SK-N-SH (cell line): Measurements from ENCODE around the gene MAP7. TPM values are rescaled to one million over a fixed set of nuclear protein-coding genes. Genes with fewer than 3 reads are reported as not detected.

Experiments
- CTCF ChIA-PET: fragments of 300-600, 350-600 bp; formaldehyde crosslinking; extraction: SDS; loops from one replicate; lab custom pipeline; 2021; lab: Yijun Ruan, JAX
- POLR2A ChIA-PET: fragments of 350-600 bp; sonication (Branson Sonifier 250); formaldehyde crosslinking; extraction: SDS; loops from one replicate; lab custom pipeline; 2020; ENCODE audit warnings: antibody characterized with exemption, inconsistent platforms; lab: Yijun Ruan, JAX
- DNase-seq: peaks from one replicate; pipeline ENCODE4 v3.0.0; 2012
- H2AFZ ChIP-seq: fragments of 200-600 bp; sonication (generic); 2 replicates; pipeline ENCODE4 v1.8.1; 2016; ENCODE audit warnings: antibody characterized with exemption, mild to moderate bottlenecking, low read depth
- H3F3A ChIP-seq: fragments of 200-600 bp; sonication (generic); replicated peaks from 2 replicates; pipeline ENCODE3; 2016; ENCODE audit warnings: antibody characterized with exemption, mild to moderate bottlenecking; ENCODE audit not compliant: insufficient read depth
- H3K27ac ChIP-seq, 2 experiments: fragments of 200-500 bp in 1 of 2; fragments of 200-600 bp in 1 of 2; sonication (Bioruptor generic) in 1 of 2; sonication (generic), shearing (Covaris generic) in 1 of 2; 2 replicates each; pipeline versions ENCODE4 v1.5.1 to v1.6.1; 2014 to 2016; ENCODE audit warnings: low read depth in 2 of 2, inconsistent platforms in 1 of 2, low read length in 1 of 2, mild to moderate bottlenecking in 1 of 2, mixed read lengths in 1 of 2
- H3K27me3 ChIP-seq: fragments of 200-600 bp; sonication (generic), shearing (Covaris generic); 2 replicates; pipeline ENCODE4 v1.6.1; 2016; ENCODE audit warnings: mixed run types; ENCODE audit not compliant: insufficient read depth
- H3K36me3 ChIP-seq, 2 experiments: fragments of 200-500 bp in 1 of 2; fragments of 200-600 bp in 1 of 2; sonication (Bioruptor generic) in 1 of 2; sonication (generic) in 1 of 2; replicated peaks in 1 of 2; 2 replicates each; pipeline versions ENCODE3 to v1.5.1; 2014 to 2016; ENCODE audit warnings: low read length in 1 of 2, mild to moderate bottlenecking in 1 of 2; ENCODE audit not compliant: insufficient read depth in 2 of 2, control insufficient read depth in 1 of 2
- H3K4me1 ChIP-seq, 2 experiments: fragments of 200-500 bp in 1 of 2; fragments of 200-600 bp in 1 of 2; sonication (Bioruptor generic) in 1 of 2; sonication (generic), shearing (Covaris generic) in 1 of 2; 2 replicates each; pipeline versions ENCODE4 v1.5.1 to v1.6.1; 2014 to 2016; ENCODE audit warnings: low read depth in 1 of 2, low read length in 1 of 2, mixed run types in 1 of 2; ENCODE audit not compliant: insufficient read depth in 2 of 2, control insufficient read depth in 1 of 2
- H3K4me2 ChIP-seq: fragments of 200-600 bp; sonication (generic), shearing (Covaris generic); 2 replicates; pipeline ENCODE4 v1.6.1; 2017; ENCODE audit warnings: mixed run types
- H3K4me3 ChIP-seq, 2 experiments: fragments of 200-500 bp in 1 of 2; fragments of 200-600 bp in 1 of 2; sonication (Bioruptor generic) in 1 of 2; sonication (generic), shearing (Covaris generic) in 1 of 2; 2 replicates each; pipeline versions ENCODE4 v1.5.1 to v1.8.1; 2014 to 2016; ENCODE audit warnings: low read depth in 2 of 2, inconsistent platforms in 1 of 2, low read length in 1 of 2, mild to moderate bottlenecking in 1 of 2, mixed read lengths in 1 of 2, moderate library complexity in 1 of 2
- H3K79me2 ChIP-seq: fragments of 200-600 bp; sonication (generic); 2 replicates; pipeline ENCODE4 v1.8.1; 2017; ENCODE audit warnings: mild to moderate bottlenecking; ENCODE audit not compliant: insufficient read depth
- H3K9ac ChIP-seq: fragments of 200-600 bp; sonication (generic); 2 replicates; pipeline ENCODE4 v1.6.1; 2017; ENCODE audit warnings: mixed run types
- H3K9me2 ChIP-seq: fragments of 200-600 bp; sonication (generic); 2 replicates; pipeline ENCODE4 v1.6.1; 2017; ENCODE audit warnings: mixed run types
- H3K9me3 ChIP-seq: fragments of 200-600 bp; sonication (generic); 2 replicates; pipeline ENCODE4 v1.6.1; 2017; ENCODE audit warnings: mixed run types, mild to moderate bottlenecking, moderate library complexity
- H4K20me1 ChIP-seq: fragments of 200-600 bp; sonication (generic); 2 replicates; pipeline ENCODE4 v1.6.1; 2017; ENCODE audit warnings: mild to moderate bottlenecking, mixed run types; ENCODE audit not compliant: insufficient read depth
- EP300 ChIP-seq, 2 experiments: IDR thresholded peaks; 2 replicates each; pipeline versions ENCODE4 v1.4.0 to v1.6.1; 2012; ENCODE audit warnings: borderline replicate concordance in 1 of 2, low read depth in 1 of 2, low read length in 1 of 2
- EZH2phosphoT487 ChIP-seq: fragments of 200-600 bp; sonication (generic); IDR thresholded peaks from 2 replicates; pipeline ENCODE4 v1.6.1; 2017; ENCODE audit warnings: low read depth, mixed run types, mild to moderate bottlenecking, antibody characterized with exemption, moderate library complexity, borderline replicate concordance
- FOXJ3 ChIP-seq: sonication (generic); formaldehyde crosslinking; IDR thresholded peaks from 2 replicates; pipeline ENCODE4 v1.5.1; 2020; ENCODE audit warnings: mild to moderate bottlenecking, missing genetic modification reagents
- GATA2 ChIP-seq: sonication (generic); formaldehyde crosslinking; IDR thresholded peaks from 2 replicates; pipeline ENCODE4 v1.5.0; 2020; ENCODE audit warnings: mild to moderate bottlenecking, missing genetic modification reagents
- JUND ChIP-seq: IDR thresholded peaks from 2 replicates; pipeline ENCODE4 v1.4.0; 2012
- MXI1 ChIP-seq: IDR thresholded peaks from 2 replicates; pipeline ENCODE4 v1.6.1; 2012; ENCODE audit warnings: mild to moderate bottlenecking, low read depth, low read length, improper control_type of control experiment
- NFIC ChIP-seq: IDR thresholded peaks from 2 replicates; pipeline ENCODE4 v1.4.0; 2012; ENCODE audit warnings: borderline replicate concordance
- NRF1 ChIP-seq: IDR thresholded peaks from 2 replicates; pipeline ENCODE4 v1.6.1; 2012; ENCODE audit warnings: low read depth, mild to moderate bottlenecking, low read length
- RXRA ChIP-seq: IDR thresholded peaks from 2 replicates; pipeline ENCODE4 v1.4.0; 2012; ENCODE audit warnings: low read depth, mild to moderate bottlenecking, borderline replicate concordance
- SIN3A ChIP-seq: IDR thresholded peaks from 2 replicates; pipeline ENCODE4 v1.6.1; 2012; ENCODE audit warnings: low read depth, mild to moderate bottlenecking, low read length, moderate library complexity, borderline replicate concordance
- SMC3 ChIP-seq: IDR thresholded peaks from 2 replicates; pipeline ENCODE4 v1.6.1; 2012; ENCODE audit warnings: low read depth, low read length, improper control_type of control experiment
- TAF1 ChIP-seq: IDR thresholded peaks from 2 replicates; pipeline ENCODE4 v1.6.1; 2012; ENCODE audit warnings: low read depth, mild to moderate bottlenecking, low read length, moderate library complexity, borderline replicate concordance
- TCF12 ChIP-seq: IDR thresholded peaks from 2 replicates; pipeline ENCODE4 v1.4.0; 2012
- YY1 ChIP-seq: IDR thresholded peaks from 2 replicates; pipeline ENCODE4 v1.4.0; 2012; ENCODE audit warnings: low read depth, mild to moderate bottlenecking
- WGBS: methylation state at CpG from one replicate; pipeline ENCODE4 v1.1.6; 2017; ENCODE audit warnings: low lambda C conversion rate; 5-methylcytosine and 5-hydroxymethylcytosine counted together
- polyA plus RNA-seq, 3 experiments: library from polyadenylated mRNA; depleted of rRNA; stranded (reverse); fragments of >200 nt; gene quantifications; 2 replicates each; pipeline ENCODE4 v1.2.3, GENCODE V29; 2012
- TF ChIP-seq, protein P1 (sequence below): IDR thresholded peaks from 2 replicates; pipeline ENCODE4 v1.4.0; 2012; ENCODE audit warnings: low read depth, borderline replicate concordance
- TF ChIP-seq, protein P2 (sequence below): fragments of 200-600 bp; sonication (generic); IDR thresholded peaks from 2 replicates; pipeline ENCODE4 v1.6.1; 2017; ENCODE audit warnings: antibody characterized with exemption, mild to moderate bottlenecking, moderate library complexity
- TF ChIP-seq, protein P3 (sequence below): IDR thresholded peaks from 2 replicates; pipeline ENCODE4 v1.4.0; 2012; ENCODE audit warnings: low read depth
- TF ChIP-seq, protein P4 (sequence below): IDR thresholded peaks from 2 replicates; pipeline ENCODE4 v1.4.0; 2012; ENCODE audit warnings: low read depth, borderline replicate concordance
- TF ChIP-seq, protein P5 (sequence below): fragments of 150-350 bp; IDR thresholded peaks from 2 replicates; pipeline ENCODE4 v1.6.1; 2017; ENCODE audit warnings: antibody characterized with exemption, low read length, low read depth, borderline replicate concordance

The MAP7 gene
- polyA plus RNA-seq, 1 of the 3 experiments (the other 2 are of a cell fraction), result 0.76 TPM

DNA sequence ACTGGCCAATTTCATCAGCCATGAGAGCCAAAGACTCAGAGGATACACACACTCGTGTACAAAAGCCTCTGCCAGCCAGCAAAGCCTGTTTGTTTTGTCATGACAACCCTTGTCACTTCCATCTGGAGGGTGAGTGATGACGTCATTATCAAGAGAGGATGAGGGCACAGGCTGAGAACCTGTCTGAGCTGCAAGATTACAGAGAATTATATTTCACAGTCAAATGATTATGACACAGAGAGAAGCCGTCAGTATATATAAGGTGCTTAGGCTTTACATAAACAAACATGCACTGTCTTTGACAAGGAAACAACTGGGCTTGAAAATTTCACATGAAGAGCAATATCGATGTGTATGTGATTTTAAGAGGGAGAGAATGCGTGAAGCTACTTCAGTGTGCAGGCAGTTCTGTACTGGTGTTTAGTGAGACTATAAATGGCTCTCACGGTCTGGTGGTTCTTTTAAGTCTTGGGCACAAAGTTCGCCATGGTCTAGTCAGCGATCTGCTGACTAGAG is 224.1 kb downstream of the MAP7 start:
- Histone ChIP-seq H3K4me1 (peaks cover 0 to 9% of the 10 kb centered on the region in 2 experiments; a peak in 2 of 4 replicates), H3K9ac (no peak overlapping the region), H3K27me3 (no peaks in the 10 kb centered on the region), H3K79me2 (no peaks in the 10 kb centered on the region), H3F3A (no peaks in the 10 kb centered on the region), H3K27ac (no peak overlapping the region), H3K36me3 (no peaks in the 10 kb centered on the region), H4K20me1 (no peaks in the 10 kb centered on the region), H3K4me3 (no peak overlapping the region), H3K4me2 (no peak overlapping the region), H2AFZ (no peak overlapping the region), H3K9me3 (no peaks in the 10 kb centered on the region), H3K9me2 (no peaks in the 10 kb centered on the region)
- TF ChIP-seq SIN3A (no peak), YY1 (no peak), NRF1 (no peak)
- TF ChIP-seq, protein P1, sequence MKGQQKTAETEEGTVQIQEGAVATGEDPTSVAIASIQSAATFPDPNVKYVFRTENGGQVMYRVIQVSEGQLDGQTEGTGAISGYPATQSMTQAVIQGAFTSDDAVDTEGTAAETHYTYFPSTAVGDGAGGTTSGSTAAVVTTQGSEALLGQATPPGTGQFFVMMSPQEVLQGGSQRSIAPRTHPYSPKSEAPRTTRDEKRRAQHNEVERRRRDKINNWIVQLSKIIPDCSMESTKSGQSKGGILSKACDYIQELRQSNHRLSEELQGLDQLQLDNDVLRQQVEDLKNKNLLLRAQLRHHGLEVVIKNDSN, result no peak
- DNase-seq, result peak; percentile 54
- ChIA-PET POLR2A (no interaction called here), CTCF (interaction anchor here (1.0 to 4.1 kb wide), 3 partner anchors 9 to 224 kb away, joined by 3 to 20 read pairs (median 15); partner anchors contain the start of gene MAP7)
- 72% methylated on average over 8 of the region's 8 CpGs for WGBS

DNA sequence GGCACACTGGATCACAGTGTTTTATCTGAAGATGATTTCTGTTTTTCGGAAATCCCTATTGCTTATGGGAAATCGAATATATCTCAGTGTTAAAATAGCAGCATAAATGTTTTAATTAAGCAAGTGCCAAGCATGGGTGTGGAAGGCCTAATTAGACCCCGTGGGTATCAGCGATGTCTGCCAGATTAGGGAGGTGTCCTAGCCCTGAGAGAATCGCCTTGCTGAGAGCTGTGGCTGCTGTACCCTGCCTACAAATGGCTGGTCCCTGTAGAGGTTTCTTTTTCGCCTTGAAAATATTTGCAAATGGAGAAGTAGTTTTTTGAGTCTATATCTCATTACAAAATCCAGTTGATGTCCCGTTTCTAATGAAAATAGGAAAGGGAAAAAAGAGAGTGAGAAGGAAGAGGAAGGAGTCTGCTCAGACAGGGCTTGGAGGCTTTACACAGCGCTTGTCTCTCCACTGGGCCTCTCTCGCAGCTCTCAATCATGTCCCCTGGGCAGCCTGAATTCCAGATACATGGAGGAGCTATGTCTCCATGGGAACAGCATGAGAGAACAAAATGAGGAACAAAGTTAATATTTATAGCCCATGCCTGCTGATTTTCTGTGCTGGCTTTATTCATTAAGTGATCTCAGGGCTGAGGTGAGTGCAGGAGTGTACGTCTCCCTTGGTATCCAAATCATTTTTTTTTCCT is 225.4 kb downstream of the MAP7 start:
- DNase-seq, result no peak
- ChIA-PET POLR2A (no interaction called here), CTCF (interaction anchor here (4.1 kb wide), 1 partner anchor 225 kb away, joined by 20 read pairs; the partner anchor contains the start of gene MAP7)
- no peaks in the 10 kb centered on the region for H3K36me3 ChIP-seq
- no peak overlapping the region for H3K4me2 ChIP-seq
- WGBS, result 80% methylated on average over 10 of the region's 10 CpGs
- H3F3A ChIP-seq, result no peaks in the 10 kb centered on the region
- H3K4me1 ChIP-seq, result peaks cover 0 to 9% of the 10 kb centered on the region in 2 experiments; a peak in 2 of 4 replicates
- H4K20me1 ChIP-seq, result no peaks in the 10 kb centered on the region
- no peak overlapping the region for H3K27ac ChIP-seq
- H3K9ac ChIP-seq, result no peak overlapping the region
- no peak overlapping the region for H2AFZ ChIP-seq
- no peaks in the 10 kb centered on the region for H3K9me2 ChIP-seq
- no peaks in the 10 kb centered on the region for H3K27me3 ChIP-seq
- H3K79me2 ChIP-seq, result no peaks in the 10 kb centered on the region
- no peak overlapping the region for H3K4me3 ChIP-seq
- no peaks in the 10 kb centered on the region for H3K9me3 ChIP-seq
- TF ChIP-seq, protein P2, sequence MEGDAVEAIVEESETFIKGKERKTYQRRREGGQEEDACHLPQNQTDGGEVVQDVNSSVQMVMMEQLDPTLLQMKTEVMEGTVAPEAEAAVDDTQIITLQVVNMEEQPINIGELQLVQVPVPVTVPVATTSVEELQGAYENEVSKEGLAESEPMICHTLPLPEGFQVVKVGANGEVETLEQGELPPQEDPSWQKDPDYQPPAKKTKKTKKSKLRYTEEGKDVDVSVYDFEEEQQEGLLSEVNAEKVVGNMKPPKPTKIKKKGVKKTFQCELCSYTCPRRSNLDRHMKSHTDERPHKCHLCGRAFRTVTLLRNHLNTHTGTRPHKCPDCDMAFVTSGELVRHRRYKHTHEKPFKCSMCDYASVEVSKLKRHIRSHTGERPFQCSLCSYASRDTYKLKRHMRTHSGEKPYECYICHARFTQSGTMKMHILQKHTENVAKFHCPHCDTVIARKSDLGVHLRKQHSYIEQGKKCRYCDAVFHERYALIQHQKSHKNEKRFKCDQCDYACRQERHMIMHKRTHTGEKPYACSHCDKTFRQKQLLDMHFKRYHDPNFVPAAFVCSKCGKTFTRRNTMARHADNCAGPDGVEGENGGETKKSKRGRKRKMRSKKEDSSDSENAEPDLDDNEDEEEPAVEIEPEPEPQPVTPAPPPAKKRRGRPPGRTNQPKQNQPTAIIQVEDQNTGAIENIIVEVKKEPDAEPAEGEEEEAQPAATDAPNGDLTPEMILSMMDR, result no peak
- no peak for TF ChIP-seq TAF1
- no peak for TF ChIP-seq FOXJ3 (CRISPR knock-in tag)
- TF ChIP-seq GATA2 (CRISPR knock-in tag), result no peak
- TF ChIP-seq, protein P3, sequence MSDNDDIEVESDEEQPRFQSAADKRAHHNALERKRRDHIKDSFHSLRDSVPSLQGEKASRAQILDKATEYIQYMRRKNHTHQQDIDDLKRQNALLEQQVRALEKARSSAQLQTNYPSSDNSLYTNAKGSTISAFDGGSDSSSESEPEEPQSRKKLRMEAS, result no peak
- no peak for TF ChIP-seq TCF12
- TF ChIP-seq NRF1, result no peak
- no peak for TF ChIP-seq SIN3A
- TF ChIP-seq RXRA, result no peak
- TF ChIP-seq EP300 (IDR thresholded peaks at IDR 0.05; ENCODE audit: borderline replicate concordance in 1 of 2, low read depth in 1 of 2, low read length in 1 of 2), result no peak
- no peak for TF ChIP-seq NFIC
- TF ChIP-seq SMC3, result no peak
- TF ChIP-seq EZH2phosphoT487, result no peak
- TF ChIP-seq, protein P4, sequence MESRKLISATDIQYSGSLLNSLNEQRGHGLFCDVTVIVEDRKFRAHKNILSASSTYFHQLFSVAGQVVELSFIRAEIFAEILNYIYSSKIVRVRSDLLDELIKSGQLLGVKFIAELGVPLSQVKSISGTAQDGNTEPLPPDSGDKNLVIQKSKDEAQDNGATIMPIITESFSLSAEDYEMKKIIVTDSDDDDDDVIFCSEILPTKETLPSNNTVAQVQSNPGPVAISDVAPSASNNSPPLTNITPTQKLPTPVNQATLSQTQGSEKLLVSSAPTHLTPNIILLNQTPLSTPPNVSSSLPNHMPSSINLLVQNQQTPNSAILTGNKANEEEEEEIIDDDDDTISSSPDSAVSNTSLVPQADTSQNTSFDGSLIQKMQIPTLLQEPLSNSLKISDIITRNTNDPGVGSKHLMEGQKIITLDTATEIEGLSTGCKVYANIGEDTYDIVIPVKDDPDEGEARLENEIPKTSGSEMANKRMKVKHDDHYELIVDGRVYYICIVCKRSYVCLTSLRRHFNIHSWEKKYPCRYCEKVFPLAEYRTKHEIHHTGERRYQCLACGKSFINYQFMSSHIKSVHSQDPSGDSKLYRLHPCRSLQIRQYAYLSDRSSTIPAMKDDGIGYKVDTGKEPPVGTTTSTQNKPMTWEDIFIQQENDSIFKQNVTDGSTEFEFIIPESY, result no peak
- TF ChIP-seq, protein P1, result no peak
- TF ChIP-seq MXI1, result no peak
- TF ChIP-seq, protein P5, sequence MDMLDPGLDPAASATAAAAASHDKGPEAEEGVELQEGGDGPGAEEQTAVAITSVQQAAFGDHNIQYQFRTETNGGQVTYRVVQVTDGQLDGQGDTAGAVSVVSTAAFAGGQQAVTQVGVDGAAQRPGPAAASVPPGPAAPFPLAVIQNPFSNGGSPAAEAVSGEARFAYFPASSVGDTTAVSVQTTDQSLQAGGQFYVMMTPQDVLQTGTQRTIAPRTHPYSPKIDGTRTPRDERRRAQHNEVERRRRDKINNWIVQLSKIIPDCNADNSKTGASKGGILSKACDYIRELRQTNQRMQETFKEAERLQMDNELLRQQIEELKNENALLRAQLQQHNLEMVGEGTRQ, result no peak
- no peak for TF ChIP-seq JUND
